ENCODE measurements around the gene ANKRD13A. TPM values are rescaled to one million over a fixed set of nuclear protein-coding genes. Genes with fewer than 3 reads are reported as not detected.

The ANKRD13A gene
- total RNA-seq, 1 experiment from 2014 or later: 19.9 TPM

DNA sequence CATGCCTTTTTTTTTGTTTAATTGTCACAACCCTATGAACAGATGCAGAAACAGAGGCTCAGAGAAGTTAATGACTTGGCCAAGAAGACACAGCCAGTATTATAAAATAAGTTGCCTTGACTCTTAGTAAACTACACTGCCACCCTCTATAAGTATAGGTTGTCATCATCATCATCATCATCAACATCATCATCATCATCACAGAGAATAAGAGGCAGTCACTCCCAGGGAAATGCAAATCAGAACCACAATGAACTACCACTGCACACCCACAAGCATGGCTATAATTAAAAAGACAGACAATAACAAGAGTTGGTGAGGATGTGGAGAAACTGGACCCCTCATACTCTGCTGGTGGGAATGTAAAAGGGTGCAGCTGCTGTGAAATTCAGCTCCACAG lies 72.3 kb downstream of the ANKRD13A start:
- ChIA-PET RAD21 (ENCODE audit: low non-redundant PET in 1 of 2, low total read pairs in 2 of 2, uncharacterized antibody in 2 of 2, unreplicated experiment in 2 of 2) (no interaction called here), POLR2A (no interaction called here), CTCF (no interaction called here)
- Histone ChIP-seq H2AFZ (ENCODE audit: low read depth, low read length, poor library complexity, severe bottlenecking) (no peak overlapping the region), H4K20me1 (ENCODE audit: insufficient read depth) (no peaks in the 10 kb centered on the region), H3K27ac (ENCODE audit: low read depth, low read length) (no peak overlapping the region), H3K9ac (ENCODE audit: low read length) (no peak overlapping the region), H3K9me2 (ENCODE audit: insufficient read depth) (no peaks in the 10 kb centered on the region), H3K4me3 (replicated peaks in 1 of 2; ENCODE audit: low read depth in 1 of 2, low read length in 2 of 2) (no peak overlapping the region), H3K4me2 (ENCODE audit: low read length) (no peak overlapping the region), H3K9me3 (ENCODE audit: control insufficient read depth in 1 of 2, insufficient read depth in 1 of 2, low read depth in 1 of 2, low read length in 2 of 2) (no peaks in the 10 kb centered on the region), H3K4me1 (ENCODE audit: control insufficient read depth in 1 of 2, insufficient read depth in 2 of 2, low read length in 2 of 2) (no peaks in the 10 kb centered on the region), H3K27me3 (ENCODE audit: insufficient read depth, low read length) (no peaks in the 10 kb centered on the region), H3K79me2 (ENCODE audit: insufficient read depth, low read length) (no peaks in the 10 kb centered on the region), H3K36me3 (ENCODE audit: control insufficient read depth in 1 of 2, insufficient read depth in 2 of 2, low read length in 2 of 2) (no peaks in the 10 kb centered on the region)
- DNase-seq (ENCODE audit: low read depth, low spot score) (no peak), ATAC-seq (no peak)
- BruUV-seq (replicated peaks): no TSS peak
- intact Hi-C loops (cut with micrococcal nuclease): no loop called here
- TF ChIP-seq JUND (IDR thresholded peaks at IDR 0.05) (no peak), TCF7L2 (IDR thresholded peaks at IDR 0.05; ENCODE audit: borderline replicate concordance, extremely low read depth, insufficient read depth, insufficient read length) (no peak), FOSL1 (IDR thresholded peaks at IDR 0.05; ENCODE audit: low read depth) (no peak), SP1 (IDR thresholded peaks at IDR 0.05; ENCODE audit: low read depth) (no peak), ELF1 (IDR thresholded peaks at IDR 0.05; ENCODE audit: borderline replicate concordance, low read depth) (no peak), CEBPB (IDR thresholded peaks at IDR 0.05; ENCODE audit: low read depth) (no peak), YY1 (IDR thresholded peaks at IDR 0.05; ENCODE audit: extremely low read depth, insufficient replicate concordance, low read depth, low read length) (no peak), POLR2A (IDR thresholded peaks at IDR 0.05; ENCODE audit: borderline replicate concordance, extremely low read depth, insufficient read depth, insufficient read length) (no peak), RAD21 (IDR thresholded peaks at IDR 0.05; ENCODE audit: low read depth) (no peak), ZNF274 (IDR thresholded peaks at IDR 0.05; ENCODE audit: low read depth, low read length) (no peak), ZFX (IDR thresholded peaks at IDR 0.05) (no peak), SIN3A (IDR thresholded peaks at IDR 0.05; ENCODE audit: low read depth) (no peak), EGR1 (IDR thresholded peaks at IDR 0.05; ENCODE audit: low read depth) (no peak), EZH2 (IDR thresholded peaks at IDR 0.05) (no peak)
- TF ChIP-seq, protein P1, sequence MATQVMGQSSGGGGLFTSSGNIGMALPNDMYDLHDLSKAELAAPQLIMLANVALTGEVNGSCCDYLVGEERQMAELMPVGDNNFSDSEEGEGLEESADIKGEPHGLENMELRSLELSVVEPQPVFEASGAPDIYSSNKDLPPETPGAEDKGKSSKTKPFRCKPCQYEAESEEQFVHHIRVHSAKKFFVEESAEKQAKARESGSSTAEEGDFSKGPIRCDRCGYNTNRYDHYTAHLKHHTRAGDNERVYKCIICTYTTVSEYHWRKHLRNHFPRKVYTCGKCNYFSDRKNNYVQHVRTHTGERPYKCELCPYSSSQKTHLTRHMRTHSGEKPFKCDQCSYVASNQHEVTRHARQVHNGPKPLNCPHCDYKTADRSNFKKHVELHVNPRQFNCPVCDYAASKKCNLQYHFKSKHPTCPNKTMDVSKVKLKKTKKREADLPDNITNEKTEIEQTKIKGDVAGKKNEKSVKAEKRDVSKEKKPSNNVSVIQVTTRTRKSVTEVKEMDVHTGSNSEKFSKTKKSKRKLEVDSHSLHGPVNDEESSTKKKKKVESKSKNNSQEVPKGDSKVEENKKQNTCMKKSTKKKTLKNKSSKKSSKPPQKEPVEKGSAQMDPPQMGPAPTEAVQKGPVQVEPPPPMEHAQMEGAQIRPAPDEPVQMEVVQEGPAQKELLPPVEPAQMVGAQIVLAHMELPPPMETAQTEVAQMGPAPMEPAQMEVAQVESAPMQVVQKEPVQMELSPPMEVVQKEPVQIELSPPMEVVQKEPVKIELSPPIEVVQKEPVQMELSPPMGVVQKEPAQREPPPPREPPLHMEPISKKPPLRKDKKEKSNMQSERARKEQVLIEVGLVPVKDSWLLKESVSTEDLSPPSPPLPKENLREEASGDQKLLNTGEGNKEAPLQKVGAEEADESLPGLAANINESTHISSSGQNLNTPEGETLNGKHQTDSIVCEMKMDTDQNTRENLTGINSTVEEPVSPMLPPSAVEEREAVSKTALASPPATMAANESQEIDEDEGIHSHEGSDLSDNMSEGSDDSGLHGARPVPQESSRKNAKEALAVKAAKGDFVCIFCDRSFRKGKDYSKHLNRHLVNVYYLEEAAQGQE (IDR thresholded peaks at IDR 0.05; ENCODE audit: low read depth): no peak
- TF ChIP-seq, protein P2, sequence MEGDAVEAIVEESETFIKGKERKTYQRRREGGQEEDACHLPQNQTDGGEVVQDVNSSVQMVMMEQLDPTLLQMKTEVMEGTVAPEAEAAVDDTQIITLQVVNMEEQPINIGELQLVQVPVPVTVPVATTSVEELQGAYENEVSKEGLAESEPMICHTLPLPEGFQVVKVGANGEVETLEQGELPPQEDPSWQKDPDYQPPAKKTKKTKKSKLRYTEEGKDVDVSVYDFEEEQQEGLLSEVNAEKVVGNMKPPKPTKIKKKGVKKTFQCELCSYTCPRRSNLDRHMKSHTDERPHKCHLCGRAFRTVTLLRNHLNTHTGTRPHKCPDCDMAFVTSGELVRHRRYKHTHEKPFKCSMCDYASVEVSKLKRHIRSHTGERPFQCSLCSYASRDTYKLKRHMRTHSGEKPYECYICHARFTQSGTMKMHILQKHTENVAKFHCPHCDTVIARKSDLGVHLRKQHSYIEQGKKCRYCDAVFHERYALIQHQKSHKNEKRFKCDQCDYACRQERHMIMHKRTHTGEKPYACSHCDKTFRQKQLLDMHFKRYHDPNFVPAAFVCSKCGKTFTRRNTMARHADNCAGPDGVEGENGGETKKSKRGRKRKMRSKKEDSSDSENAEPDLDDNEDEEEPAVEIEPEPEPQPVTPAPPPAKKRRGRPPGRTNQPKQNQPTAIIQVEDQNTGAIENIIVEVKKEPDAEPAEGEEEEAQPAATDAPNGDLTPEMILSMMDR (IDR thresholded peaks at IDR 0.05 in 2 of 3, conservative IDR thresholded peaks at IDR 0.05 in 1 of 3; ENCODE audit: borderline replicate concordance in 1 of 3, insufficient read depth in 1 of 3, low read depth in 2 of 3, low read length in 2 of 3): no peak
- TF ChIP-seq, protein P3, sequence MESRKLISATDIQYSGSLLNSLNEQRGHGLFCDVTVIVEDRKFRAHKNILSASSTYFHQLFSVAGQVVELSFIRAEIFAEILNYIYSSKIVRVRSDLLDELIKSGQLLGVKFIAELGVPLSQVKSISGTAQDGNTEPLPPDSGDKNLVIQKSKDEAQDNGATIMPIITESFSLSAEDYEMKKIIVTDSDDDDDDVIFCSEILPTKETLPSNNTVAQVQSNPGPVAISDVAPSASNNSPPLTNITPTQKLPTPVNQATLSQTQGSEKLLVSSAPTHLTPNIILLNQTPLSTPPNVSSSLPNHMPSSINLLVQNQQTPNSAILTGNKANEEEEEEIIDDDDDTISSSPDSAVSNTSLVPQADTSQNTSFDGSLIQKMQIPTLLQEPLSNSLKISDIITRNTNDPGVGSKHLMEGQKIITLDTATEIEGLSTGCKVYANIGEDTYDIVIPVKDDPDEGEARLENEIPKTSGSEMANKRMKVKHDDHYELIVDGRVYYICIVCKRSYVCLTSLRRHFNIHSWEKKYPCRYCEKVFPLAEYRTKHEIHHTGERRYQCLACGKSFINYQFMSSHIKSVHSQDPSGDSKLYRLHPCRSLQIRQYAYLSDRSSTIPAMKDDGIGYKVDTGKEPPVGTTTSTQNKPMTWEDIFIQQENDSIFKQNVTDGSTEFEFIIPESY (IDR thresholded peaks at IDR 0.05; ENCODE audit: extremely low read depth, insufficient replicate concordance, low read length): no peak
- TF ChIP-seq, protein P4, sequence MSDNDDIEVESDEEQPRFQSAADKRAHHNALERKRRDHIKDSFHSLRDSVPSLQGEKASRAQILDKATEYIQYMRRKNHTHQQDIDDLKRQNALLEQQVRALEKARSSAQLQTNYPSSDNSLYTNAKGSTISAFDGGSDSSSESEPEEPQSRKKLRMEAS (IDR thresholded peaks at IDR 0.05): no peak
